Measurements from ENCODE around the gene HYOU1. TPM values are rescaled to one million over a fixed set of nuclear protein-coding genes. Genes with fewer than 3 reads are reported as not detected.

The HYOU1 gene
- total and polyA plus RNA-seq, 5 donors = 52.1 to 127 (median 88.1) TPM

DNA sequence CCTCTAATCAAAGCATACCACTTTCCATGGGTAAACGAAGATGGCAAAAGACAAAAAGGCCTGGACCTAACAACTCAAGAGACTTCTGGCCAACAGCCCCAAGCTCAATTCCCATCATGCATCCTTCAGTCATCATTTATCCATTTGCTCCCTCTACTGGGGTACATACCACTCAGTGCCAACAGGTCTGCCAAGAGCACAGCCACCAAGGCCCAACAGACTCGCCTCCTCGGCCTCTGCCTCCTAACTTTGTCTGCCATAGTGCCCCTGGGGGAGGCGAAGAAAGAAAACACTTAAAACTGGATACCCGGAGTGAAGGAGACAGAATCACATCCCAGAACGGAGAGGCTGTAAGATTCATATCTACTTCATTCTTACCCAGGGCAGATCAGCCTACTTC, 1.1 kb downstream of the HYOU1 start:
- Histone ChIP-seq H3K27ac (ENCODE audit: low read length) (no peak overlapping the region), H3K4me1 (ENCODE audit: control insufficient read depth, insufficient read depth, low read length) (peaks cover 5% of the 10 kb centered on the region), H3K27me3 (ENCODE audit: control insufficient read depth, insufficient read depth) (no peaks in the 10 kb centered on the region), H3K9me3 (ENCODE audit: control insufficient read depth, low read length) (no peaks in the 10 kb centered on the region), H3K4me3 (ENCODE audit: low read length) (peak overlapping the region; percentile 71)
- DNase-seq (peak in 1 of 3 donors; percentile 20), ATAC-seq (no peak)
- 47% methylated on average over 6 of the region's 6 CpGs for WGBS
- intact Hi-C loops (cut with DNase I) = no loop called here

DNA sequence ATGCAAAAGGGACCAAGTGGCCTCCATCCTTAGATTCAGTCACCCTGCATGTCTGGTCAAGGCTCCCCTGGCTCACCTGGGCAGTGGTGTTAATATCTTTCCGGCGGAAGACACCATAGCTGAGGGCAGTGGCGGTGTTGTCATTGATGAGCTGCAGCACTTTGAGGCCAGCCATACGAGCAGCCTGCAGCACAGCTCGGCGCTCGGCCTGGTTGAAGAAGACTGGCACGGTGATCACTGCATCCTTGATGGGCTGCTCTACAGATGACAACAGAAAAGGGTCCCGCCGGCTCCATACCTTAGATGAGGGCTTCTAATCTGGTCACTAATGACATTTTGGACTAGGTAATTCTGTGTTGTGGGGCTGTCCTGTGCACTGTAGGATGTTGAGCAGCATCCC, 2.6 kb downstream of the HYOU1 start:
- H3K4me3 ChIP-seq (ENCODE audit: low read length) = no peak overlapping the region
- intact Hi-C loops (cut with DNase I) = no loop called here
- H3K27ac ChIP-seq (ENCODE audit: low read length) = no peak overlapping the region
- H3K27me3 ChIP-seq (ENCODE audit: control insufficient read depth, insufficient read depth) = no peaks in the 10 kb centered on the region
- no peaks in the 10 kb centered on the region for H3K9me3 ChIP-seq (ENCODE audit: control insufficient read depth, low read length)
- peaks cover 5% of the 10 kb centered on the region for H3K4me1 ChIP-seq (ENCODE audit: control insufficient read depth, insufficient read depth, low read length)
- DNase-seq (no peak), ATAC-seq (no peak)
- WGBS = 96% methylated on average over 10 of the region's 10 CpGs

DNA sequence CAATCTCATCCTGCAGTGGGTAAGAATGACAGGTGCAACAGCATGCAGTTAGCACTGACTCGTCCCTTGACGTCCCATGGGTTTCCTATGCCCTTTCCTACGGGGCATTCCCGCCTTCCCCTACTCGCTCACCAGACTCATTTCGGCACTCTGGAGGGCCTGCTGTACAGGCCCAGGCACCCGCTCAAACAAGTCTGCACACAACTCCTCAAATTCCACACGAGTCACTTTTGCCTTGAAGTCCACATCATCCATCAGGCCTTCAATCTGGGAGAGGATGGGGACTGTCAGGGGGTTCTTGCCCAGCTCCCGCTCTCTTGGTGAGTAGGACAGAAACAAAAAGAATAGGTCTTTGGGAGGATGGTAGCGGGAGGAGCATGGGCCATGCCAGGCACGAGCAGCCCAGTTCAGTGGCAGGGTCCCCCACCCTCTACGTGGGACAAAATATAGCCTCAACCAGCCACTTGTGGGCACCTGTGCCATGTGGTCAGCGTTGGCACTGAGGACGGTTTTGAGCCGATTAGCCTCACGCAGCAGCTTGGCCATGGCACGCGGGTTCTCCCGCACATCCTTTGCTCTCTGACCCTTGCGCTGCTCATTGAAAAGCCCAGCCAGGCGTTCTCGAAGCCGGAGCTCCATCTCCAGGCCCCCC, 4.7 kb downstream of the HYOU1 start:
- H3K4me3 ChIP-seq (ENCODE audit: low read length) = no peak overlapping the region
- no peak overlapping the region for H3K27ac ChIP-seq (ENCODE audit: low read length)
- H3K9me3 ChIP-seq (ENCODE audit: control insufficient read depth, low read length) = no peaks in the 10 kb centered on the region
- DNase-seq (no peak), ATAC-seq (no peak)
- no peaks in the 10 kb centered on the region for H3K27me3 ChIP-seq (ENCODE audit: control insufficient read depth, insufficient read depth)
- 94% methylated on average over 23 of the region's 23 CpGs for WGBS
- H3K4me1 ChIP-seq (ENCODE audit: control insufficient read depth, insufficient read depth, low read length) = peaks cover 3% of the 10 kb centered on the region
- intact Hi-C loops (cut with DNase I) = no loop called here

DNA sequence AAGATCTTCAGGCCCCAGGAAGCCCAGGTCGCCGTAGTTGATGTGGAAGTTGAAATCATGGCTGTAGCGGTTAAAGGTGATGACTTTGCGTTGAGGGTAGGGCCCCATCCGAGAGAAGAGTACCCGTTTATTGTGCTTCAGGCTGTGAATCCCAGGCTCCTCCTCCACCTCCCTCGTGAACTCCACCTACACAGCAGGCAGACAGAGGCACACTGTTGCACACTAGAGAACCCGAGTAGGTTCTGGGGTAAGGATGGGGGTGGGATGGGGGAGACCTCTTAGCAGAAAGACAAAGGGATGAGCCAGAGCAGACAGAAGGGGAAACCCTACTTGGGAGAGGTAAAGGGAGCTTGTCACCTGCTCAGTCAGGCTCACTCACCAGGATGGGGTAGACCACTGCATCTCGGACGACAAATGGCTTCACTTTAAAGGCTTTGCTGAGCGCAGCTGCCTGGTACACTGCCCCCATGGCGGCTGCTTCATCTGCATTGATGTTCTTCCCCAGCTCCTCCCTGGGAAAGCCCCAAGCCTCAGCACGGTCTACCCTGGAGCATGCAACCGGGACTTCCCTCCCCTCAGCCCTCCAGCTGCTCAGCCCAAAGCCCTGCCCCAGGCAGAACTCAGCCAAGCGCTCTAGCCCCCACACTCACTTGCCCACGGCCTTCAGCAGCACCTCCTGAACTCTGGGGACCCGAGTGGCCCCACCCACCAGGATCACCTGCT, 5.4 kb downstream of the HYOU1 start:
- H3K27me3 ChIP-seq (ENCODE audit: control insufficient read depth, insufficient read depth) = no peaks in the 10 kb centered on the region
- intact Hi-C loops (cut with DNase I) = no loop called here
- H3K4me1 ChIP-seq (ENCODE audit: control insufficient read depth, insufficient read depth, low read length) = peaks cover 3% of the 10 kb centered on the region
- DNase-seq = no peak
- no peak for ATAC-seq
- no peak overlapping the region for H3K4me3 ChIP-seq (ENCODE audit: low read length)
- H3K27ac ChIP-seq (ENCODE audit: low read length) = no peak overlapping the region
- no peaks in the 10 kb centered on the region for H3K9me3 ChIP-seq (ENCODE audit: control insufficient read depth, low read length)
- 87% methylated on average over 17 of the region's 17 CpGs for WGBS

DNA sequence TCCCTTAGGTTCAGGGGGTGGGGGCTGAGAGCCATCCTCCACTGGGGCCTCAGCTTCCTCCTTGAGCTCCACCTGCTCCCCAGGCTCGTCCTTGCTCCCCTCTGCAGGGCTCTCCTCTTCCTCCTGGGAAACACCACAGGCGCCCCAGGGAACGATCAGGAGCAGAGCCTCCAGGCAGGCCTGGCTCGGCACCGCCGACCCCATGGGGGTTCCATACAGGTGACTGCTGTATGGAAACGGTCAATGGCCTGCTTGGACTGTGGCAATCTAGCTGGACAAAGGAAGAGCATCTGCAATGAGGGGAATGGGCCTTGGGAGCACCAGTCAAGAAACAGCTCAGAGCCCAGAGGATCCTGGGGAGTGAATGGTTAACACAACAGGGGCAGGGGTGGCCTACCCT, 7.9 kb downstream of the HYOU1 start:
- ATAC-seq (no peak), DNase-seq (no peak)
- no peaks in the 10 kb centered on the region for H3K27me3 ChIP-seq (ENCODE audit: control insufficient read depth, insufficient read depth)
- WGBS = 91% methylated on average over 7 of the region's 7 CpGs
- intact Hi-C loops (cut with DNase I) = no loop called here
- no peaks in the 10 kb centered on the region for H3K4me1 ChIP-seq (ENCODE audit: control insufficient read depth, insufficient read depth, low read length)
- H3K4me3 ChIP-seq (ENCODE audit: low read length) = no peak overlapping the region
- H3K9me3 ChIP-seq (ENCODE audit: control insufficient read depth, low read length) = no peaks in the 10 kb centered on the region
- H3K27ac ChIP-seq (ENCODE audit: low read length) = no peak overlapping the region

DNA sequence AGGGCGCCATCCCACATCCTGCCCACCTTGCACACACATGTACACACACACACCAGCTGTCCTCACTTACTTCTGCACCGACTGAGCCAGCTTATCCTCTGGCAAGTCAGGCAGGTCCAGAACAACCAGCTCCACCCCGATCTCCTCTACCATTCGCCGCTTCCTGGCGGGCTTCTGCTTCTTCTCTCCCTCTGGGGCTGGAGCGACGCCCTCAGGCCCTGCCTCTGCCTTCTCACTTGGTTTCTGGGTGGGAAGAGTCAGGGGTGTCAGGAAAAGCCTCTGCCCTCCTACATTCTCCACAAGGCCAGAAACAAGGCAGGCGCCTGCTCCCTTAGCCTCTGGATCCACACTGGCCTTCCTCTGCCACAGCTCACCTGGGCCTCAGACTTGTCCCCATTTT, 8.4 kb downstream of the HYOU1 start:
- ATAC-seq = no peak
- WGBS = 94% methylated on average over 9 of the region's 9 CpGs
- H3K4me1 ChIP-seq (ENCODE audit: control insufficient read depth, insufficient read depth, low read length) = no peaks in the 10 kb centered on the region

DNA sequence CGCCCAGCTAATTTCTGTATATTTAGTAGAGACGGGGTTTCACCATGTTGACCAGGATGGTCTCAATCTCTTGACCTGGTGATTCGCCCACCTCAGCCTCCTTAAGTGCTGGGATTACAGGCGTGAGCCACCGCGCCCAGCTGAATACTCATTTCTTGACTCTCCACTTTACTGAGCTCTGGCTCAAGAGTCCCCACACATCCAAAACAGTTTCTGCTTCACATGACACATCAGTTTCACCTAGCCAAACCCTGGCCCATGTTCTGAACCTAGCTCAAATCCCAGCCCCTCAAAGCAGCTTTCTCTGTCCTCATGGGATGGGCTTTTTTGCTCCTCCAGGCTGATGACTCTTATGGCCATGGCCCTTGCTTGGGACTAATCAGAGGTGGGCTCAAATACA, 9.8 kb downstream of the HYOU1 start:
- ATAC-seq = no peak
- no peaks in the 10 kb centered on the region for H3K4me1 ChIP-seq (ENCODE audit: control insufficient read depth, insufficient read depth, low read length)
- no peaks in the 10 kb centered on the region for H3K9me3 ChIP-seq (ENCODE audit: control insufficient read depth, low read length)
- no peak for DNase-seq
- WGBS = 97% methylated on average over 6 of the region's 6 CpGs
- H3K27me3 ChIP-seq (ENCODE audit: control insufficient read depth, insufficient read depth) = no peaks in the 10 kb centered on the region
- intact Hi-C loops (cut with DNase I) = no loop called here
- no peak overlapping the region for H3K4me3 ChIP-seq (ENCODE audit: low read length)
- no peak overlapping the region for H3K27ac ChIP-seq (ENCODE audit: low read length)

More for the DNA sequence above, 8.4 kb downstream of the HYOU1 start:
- DNase-seq = no peak
- H3K27ac ChIP-seq (ENCODE audit: low read length) = no peak overlapping the region
- intact Hi-C loops (cut with DNase I) = no loop called here
- no peaks in the 10 kb centered on the region for H3K9me3 ChIP-seq (ENCODE audit: control insufficient read depth, low read length)
- H3K4me3 ChIP-seq (ENCODE audit: low read length) = no peak overlapping the region
- H3K27me3 ChIP-seq (ENCODE audit: control insufficient read depth, insufficient read depth) = no peaks in the 10 kb centered on the region

DNA sequence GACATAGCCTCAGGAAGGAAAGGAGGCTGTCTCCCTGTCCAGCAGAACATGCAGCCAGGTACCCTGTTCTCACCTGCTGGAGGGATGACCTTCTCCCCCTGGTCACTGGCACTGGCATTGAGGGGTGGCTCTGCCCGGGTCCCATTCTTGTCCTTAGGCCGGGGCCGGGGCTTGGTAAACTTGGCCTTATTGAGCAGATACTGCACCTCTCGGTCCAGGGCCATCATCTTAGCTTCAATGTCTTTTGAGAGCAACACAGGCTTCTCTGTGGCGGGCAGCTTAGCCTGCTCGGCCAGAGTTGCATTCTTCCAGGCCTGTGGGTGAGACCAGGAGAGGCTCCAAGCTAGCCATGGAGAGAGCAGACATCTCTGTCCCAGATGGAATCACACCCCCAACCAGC, 10.5 kb downstream of the HYOU1 start:
- intact Hi-C loops (cut with DNase I) = no loop called here
- Histone ChIP-seq H3K4me1 (ENCODE audit: control insufficient read depth, insufficient read depth, low read length) (no peaks in the 10 kb centered on the region), H3K4me3 (ENCODE audit: low read length) (no peak overlapping the region), H3K27me3 (ENCODE audit: control insufficient read depth, insufficient read depth) (no peaks in the 10 kb centered on the region), H3K27ac (ENCODE audit: low read length) (no peak overlapping the region), H3K9me3 (ENCODE audit: control insufficient read depth, low read length) (no peaks in the 10 kb centered on the region)
- no peak for DNase-seq
- ATAC-seq = no peak
- 97% methylated on average over 6 of the region's 6 CpGs for WGBS

DNA sequence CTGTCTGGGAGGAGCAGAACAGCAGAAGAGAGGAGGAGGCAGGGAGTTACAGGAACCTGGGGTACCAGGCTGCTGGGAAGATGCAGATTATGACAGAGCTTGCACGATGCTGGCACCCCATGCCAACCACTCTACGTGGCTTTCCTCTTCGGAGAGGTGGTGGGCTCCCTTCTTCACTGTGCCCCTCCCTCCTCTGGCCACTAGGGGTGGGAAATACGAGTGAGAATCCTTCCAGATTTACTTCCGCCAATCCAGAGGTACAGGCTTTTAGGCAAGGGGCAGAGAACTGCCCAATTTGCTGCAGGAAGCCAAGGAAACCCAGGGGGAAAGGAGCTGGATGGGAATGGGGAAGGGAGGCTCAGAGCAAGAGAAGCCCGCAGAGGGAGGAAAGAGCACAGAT, 12.3 kb downstream of the HYOU1 start:
- no peaks in the 10 kb centered on the region for H3K4me1 ChIP-seq (ENCODE audit: control insufficient read depth, insufficient read depth, low read length)
- 69% methylated on average over 6 of the region's 6 CpGs for WGBS
- no peak for ATAC-seq

DNA sequence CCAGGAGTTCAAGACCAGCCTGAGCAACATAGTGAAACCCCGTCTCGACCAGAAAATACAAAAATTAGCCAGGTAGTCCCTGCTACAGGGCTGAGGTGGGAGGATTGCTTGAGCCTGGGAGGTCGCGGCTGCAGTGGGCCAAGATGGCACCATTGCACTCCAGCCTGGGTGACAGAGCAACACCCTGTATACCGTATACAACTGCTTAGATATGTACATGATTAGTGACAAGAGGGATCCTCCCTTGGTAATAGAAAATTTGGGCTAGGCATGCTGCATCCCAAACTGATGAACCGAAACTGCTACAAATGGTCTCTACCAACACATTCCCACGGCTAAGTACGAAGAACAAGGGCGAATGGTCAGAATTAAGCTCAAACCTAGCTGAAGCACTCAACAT, 14.1 kb downstream of the HYOU1 start:
- WGBS = 86% methylated on average over 9 of the region's 9 CpGs
- ATAC-seq (no peak), DNase-seq (no peak)
- Histone ChIP-seq H3K27me3 (ENCODE audit: control insufficient read depth, insufficient read depth) (no peaks in the 10 kb centered on the region), H3K9me3 (ENCODE audit: control insufficient read depth, low read length) (no peaks in the 10 kb centered on the region), H3K4me1 (ENCODE audit: control insufficient read depth, insufficient read depth, low read length) (no peaks in the 10 kb centered on the region), H3K27ac (ENCODE audit: low read length) (no peak overlapping the region), H3K4me3 (ENCODE audit: low read length) (no peak overlapping the region)
- intact Hi-C loops (cut with DNase I) = no loop called here

More for the DNA sequence above, 12.3 kb downstream of the HYOU1 start:
- H3K27ac ChIP-seq (ENCODE audit: low read length) = no peak overlapping the region
- intact Hi-C loops (cut with DNase I) = no loop called here
- no peak for DNase-seq
- H3K27me3 ChIP-seq (ENCODE audit: control insufficient read depth, insufficient read depth) = no peaks in the 10 kb centered on the region
- no peaks in the 10 kb centered on the region for H3K9me3 ChIP-seq (ENCODE audit: control insufficient read depth, low read length)
- no peak overlapping the region for H3K4me3 ChIP-seq (ENCODE audit: low read length)

DNA sequence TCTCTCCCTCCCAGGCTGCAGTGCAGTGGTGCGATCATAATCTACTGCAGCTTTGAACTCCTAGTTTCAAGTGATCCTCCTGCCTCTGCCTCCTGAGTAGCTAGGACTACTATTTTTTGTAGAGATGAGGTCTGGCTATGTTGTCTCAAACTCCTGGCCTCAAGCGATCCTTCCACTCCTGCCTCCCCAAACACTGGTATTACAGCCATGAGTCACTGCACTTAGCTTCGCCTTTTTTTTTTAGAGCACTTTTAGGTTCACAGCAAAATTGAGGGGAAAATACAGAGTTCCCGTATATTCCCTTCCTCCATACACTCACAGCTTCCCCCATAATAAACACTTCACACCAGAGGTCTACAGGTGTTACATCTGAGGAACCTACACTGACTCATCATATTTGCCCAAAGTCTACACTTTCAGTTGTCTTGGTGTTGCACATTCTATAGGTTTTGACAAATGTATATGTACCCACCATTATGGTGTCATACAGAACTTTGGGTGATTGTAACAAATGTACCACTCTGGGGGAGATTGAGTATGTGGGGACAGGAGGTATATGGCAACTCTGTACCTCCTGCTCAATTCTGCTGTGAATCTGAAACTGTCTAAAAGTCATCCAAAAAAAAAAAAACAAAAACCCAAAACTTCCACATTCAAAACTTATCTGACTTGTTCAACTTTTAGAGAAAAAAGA, 15.0 kb downstream of the HYOU1 start:
- intact Hi-C loops (cut with DNase I) = no loop called here
- Histone ChIP-seq H3K27me3 (ENCODE audit: control insufficient read depth, insufficient read depth) (no peaks in the 10 kb centered on the region), H3K27ac (ENCODE audit: low read length) (no peak overlapping the region), H3K4me1 (ENCODE audit: control insufficient read depth, insufficient read depth, low read length) (no peaks in the 10 kb centered on the region), H3K4me3 (ENCODE audit: low read length) (no peak overlapping the region), H3K9me3 (ENCODE audit: control insufficient read depth, low read length) (no peaks in the 10 kb centered on the region)
- ATAC-seq (no peak), DNase-seq (no peak)
- WGBS = 91% methylated on average over 4 of the region's 4 CpGs
